ENCODE data around the gene NEK11.

The NEK11 gene

DNA sequence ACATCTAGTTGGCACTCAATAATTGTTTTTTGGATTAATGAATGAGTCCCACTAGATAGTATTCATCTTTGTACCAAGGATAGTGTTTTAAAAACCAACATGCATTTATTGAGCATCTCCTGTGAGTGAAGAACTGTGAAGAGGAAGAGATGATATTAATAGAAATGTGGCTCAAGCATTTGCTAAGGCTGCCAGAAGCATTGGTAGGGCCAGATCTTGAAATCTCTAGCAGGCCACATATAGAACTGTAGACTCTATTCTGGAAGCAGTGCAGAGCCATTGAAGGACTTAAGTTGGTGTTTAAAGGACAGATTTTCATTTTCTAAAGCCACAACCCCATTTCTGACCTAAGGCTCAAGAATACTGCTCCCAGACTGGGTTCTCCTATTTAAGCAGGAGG is 99.0 kb downstream of the NEK11 start:
- no peak overlapping the region for H3K27ac ChIP-seq (ENCODE audit: low read depth, low read length)
- H3K4me1 ChIP-seq (ENCODE audit: control insufficient read depth, insufficient read depth, low read length, unreplicated experiment) = no peaks in the 10 kb centered on the region
- H3K4me3 ChIP-seq (ENCODE audit: low read depth, low read length) = no peak overlapping the region
- no peaks in the 10 kb centered on the region for H3K36me3 ChIP-seq (ENCODE audit: insufficient read depth, low read length)
- no peaks in the 10 kb centered on the region for H3K79me2 ChIP-seq (ENCODE audit: control insufficient read depth, insufficient read depth, low read length, unreplicated experiment)
- H2AFZ ChIP-seq (ENCODE audit: low read length, unreplicated experiment) = no peak overlapping the region
- no peaks in the 10 kb centered on the region for H3K27me3 ChIP-seq (ENCODE audit: insufficient read depth, low read length)

DNA sequence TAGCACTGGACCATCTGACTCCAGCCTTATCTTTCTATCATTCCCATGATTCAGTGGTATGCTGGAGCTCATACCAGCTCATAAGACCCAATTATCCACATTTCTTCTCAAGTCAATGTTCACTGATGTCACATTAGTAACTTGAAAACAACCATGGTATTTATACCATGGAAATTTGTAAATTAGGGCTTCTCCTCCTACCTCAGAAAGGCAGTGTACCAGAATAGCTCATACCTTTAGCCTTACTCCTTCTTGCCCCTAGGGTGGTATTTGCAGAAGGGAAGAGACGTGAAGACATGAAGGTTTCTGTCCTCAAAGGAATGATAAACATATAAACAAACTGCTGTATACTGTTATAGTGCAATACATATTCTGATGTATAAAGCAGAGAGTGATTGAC is 114.2 kb downstream of the NEK11 start:
- Histone ChIP-seq H3K4me3 (ENCODE audit: low read depth, low read length) (no peak overlapping the region), H3K4me1 (ENCODE audit: control insufficient read depth, insufficient read depth, low read length, unreplicated experiment) (no peaks in the 10 kb centered on the region), H3K79me2 (ENCODE audit: control insufficient read depth, insufficient read depth, low read length, unreplicated experiment) (no peaks in the 10 kb centered on the region), H3K27me3 (ENCODE audit: insufficient read depth, low read length) (no peaks in the 10 kb centered on the region), H3K36me3 (ENCODE audit: insufficient read depth, low read length) (no peaks in the 10 kb centered on the region), H3K27ac (ENCODE audit: low read depth, low read length) (no peak overlapping the region), H2AFZ (ENCODE audit: low read length, unreplicated experiment) (no peak overlapping the region)

DNA sequence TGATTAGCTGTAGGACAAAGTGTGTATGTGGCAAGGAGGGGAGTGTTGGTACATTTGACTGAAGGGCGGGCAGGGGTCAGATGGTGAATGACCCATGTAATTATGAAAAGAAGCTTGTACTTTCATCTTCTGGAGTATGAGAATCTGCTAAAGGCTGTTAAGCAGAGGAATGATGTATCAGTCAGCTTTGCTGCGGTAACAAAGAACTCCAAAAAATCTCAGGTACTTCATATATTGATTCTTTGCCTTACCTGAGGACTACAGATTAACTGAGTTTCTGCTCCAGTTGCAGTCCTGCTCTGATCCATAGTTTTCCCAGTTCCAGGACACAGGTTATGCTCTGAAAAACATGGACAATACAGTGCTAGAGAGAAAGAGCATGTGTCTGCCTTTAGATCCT is 115.1 kb downstream of the NEK11 start:
- Histone ChIP-seq H3K36me3 (ENCODE audit: insufficient read depth, low read length) (no peaks in the 10 kb centered on the region), H3K79me2 (ENCODE audit: control insufficient read depth, insufficient read depth, low read length, unreplicated experiment) (no peaks in the 10 kb centered on the region), H3K27ac (ENCODE audit: low read depth, low read length) (no peak overlapping the region), H3K27me3 (ENCODE audit: insufficient read depth, low read length) (no peaks in the 10 kb centered on the region), H3K4me1 (ENCODE audit: control insufficient read depth, insufficient read depth, low read length, unreplicated experiment) (no peaks in the 10 kb centered on the region), H3K4me3 (ENCODE audit: low read depth, low read length) (no peak overlapping the region), H2AFZ (ENCODE audit: low read length, unreplicated experiment) (no peak overlapping the region)

DNA sequence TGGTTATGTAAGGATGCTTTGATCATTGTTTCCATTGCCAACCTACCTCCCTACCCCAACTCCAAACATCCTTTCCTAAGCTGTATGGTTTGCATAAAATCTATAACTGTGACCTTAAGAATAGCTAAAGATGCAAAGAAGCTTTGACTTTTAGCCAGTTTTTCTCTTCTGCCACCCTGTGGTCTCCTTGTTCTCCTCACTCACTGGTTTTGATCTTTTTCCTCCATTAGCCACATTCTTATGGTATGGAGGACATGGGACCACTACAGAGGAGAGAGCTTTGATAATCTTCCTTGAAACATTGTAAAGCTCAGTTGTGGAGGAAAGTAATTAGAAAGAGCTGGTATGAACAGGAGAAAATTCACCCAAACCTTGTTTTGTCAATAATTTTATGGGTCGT is 115.9 kb downstream of the NEK11 start:
- no peaks in the 10 kb centered on the region for H3K4me1 ChIP-seq (ENCODE audit: control insufficient read depth, insufficient read depth, low read length, unreplicated experiment)
- no peak overlapping the region for H3K27ac ChIP-seq (ENCODE audit: low read depth, low read length)

DNA sequence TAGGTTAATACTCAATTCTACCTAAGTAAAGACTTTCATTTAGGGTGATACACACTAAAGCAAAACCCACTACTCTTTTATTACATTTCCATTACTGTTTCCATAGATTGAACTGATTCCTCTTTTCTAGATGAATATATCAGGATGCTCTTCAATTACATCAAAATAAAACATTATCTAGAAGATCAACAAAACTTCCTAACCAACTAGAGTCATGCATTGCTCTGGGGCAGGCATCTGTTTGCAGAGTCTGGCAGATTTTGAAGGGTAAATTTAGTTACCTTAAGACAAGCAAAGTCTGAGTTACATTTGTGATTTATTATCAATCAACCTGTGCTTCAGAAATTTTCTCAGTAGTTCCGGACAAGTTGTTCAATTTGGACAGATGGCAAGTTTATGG is 117.1 kb downstream of the NEK11 start:
- no peaks in the 10 kb centered on the region for H3K27me3 ChIP-seq (ENCODE audit: insufficient read depth, low read length)
- no peak overlapping the region for H3K4me3 ChIP-seq (ENCODE audit: low read depth, low read length)
- H3K4me1 ChIP-seq (ENCODE audit: control insufficient read depth, insufficient read depth, low read length, unreplicated experiment) = no peaks in the 10 kb centered on the region
- no peaks in the 10 kb centered on the region for H3K36me3 ChIP-seq (ENCODE audit: insufficient read depth, low read length)
- H3K27ac ChIP-seq (ENCODE audit: low read depth, low read length) = no peak overlapping the region
- no peaks in the 10 kb centered on the region for H3K79me2 ChIP-seq (ENCODE audit: control insufficient read depth, insufficient read depth, low read length, unreplicated experiment)
- H2AFZ ChIP-seq (ENCODE audit: low read length, unreplicated experiment) = no peak overlapping the region

More for the DNA sequence above, 115.9 kb downstream of the NEK11 start:
- Histone ChIP-seq H3K27me3 (ENCODE audit: insufficient read depth, low read length) (no peaks in the 10 kb centered on the region), H2AFZ (ENCODE audit: low read length, unreplicated experiment) (no peak overlapping the region), H3K79me2 (ENCODE audit: control insufficient read depth, insufficient read depth, low read length, unreplicated experiment) (no peaks in the 10 kb centered on the region), H3K36me3 (ENCODE audit: insufficient read depth, low read length) (no peaks in the 10 kb centered on the region), H3K4me3 (ENCODE audit: low read depth, low read length) (no peak overlapping the region)

DNA sequence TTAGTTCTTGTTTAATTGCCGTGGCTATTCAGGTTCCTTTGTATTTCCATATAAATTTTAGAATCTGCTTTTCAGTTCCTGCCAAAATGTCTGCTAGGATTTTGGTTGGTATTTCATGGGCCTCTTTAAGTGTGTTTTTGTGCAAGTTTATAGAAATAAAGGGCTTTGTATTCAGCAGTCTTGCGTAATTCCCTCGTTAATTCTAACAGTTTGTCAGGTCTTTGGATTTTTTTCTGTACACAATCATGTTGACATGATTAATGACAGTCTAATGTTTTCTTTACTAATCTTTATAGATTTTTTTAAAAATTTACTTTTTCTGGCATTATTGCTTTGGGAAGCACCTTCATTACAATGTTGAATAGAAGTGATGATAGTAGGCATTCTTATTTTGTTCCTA is 120.9 kb downstream of the NEK11 start:
- Histone ChIP-seq H3K4me3 (ENCODE audit: low read depth, low read length) (no peak overlapping the region), H2AFZ (ENCODE audit: low read length, unreplicated experiment) (no peak overlapping the region), H3K79me2 (ENCODE audit: control insufficient read depth, insufficient read depth, low read length, unreplicated experiment) (no peaks in the 10 kb centered on the region)

DNA sequence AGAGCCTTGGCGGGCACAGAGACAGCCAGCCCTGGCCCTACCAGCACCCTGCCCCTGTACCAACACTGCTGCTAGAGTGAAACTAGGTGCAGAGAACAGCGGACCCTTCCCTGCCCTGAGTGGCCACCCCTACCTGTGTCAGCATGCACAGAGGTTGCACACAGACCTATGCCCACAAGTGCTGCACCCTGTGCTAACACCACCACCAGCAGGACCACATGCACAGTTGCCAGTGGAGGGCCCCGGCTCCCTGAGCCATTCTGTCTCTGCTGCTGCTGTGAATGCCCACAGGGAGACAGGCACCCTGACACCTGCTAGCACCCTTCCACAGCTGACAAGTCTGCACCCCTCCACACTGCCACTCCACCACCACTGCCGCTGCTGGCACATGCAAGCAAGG is 131.8 kb downstream of the NEK11 start:
- Histone ChIP-seq H2AFZ (ENCODE audit: low read length, unreplicated experiment) (no peak overlapping the region), H3K79me2 (ENCODE audit: control insufficient read depth, insufficient read depth, low read length, unreplicated experiment) (no peaks in the 10 kb centered on the region), H3K4me3 (ENCODE audit: low read depth, low read length) (no peak overlapping the region), H3K27ac (ENCODE audit: low read depth, low read length) (no peak overlapping the region), H3K4me1 (ENCODE audit: control insufficient read depth, insufficient read depth, low read length, unreplicated experiment) (no peaks in the 10 kb centered on the region), H3K36me3 (ENCODE audit: insufficient read depth, low read length) (no peaks in the 10 kb centered on the region), H3K27me3 (ENCODE audit: insufficient read depth, low read length) (no peaks in the 10 kb centered on the region)

More for the DNA sequence above, 120.9 kb downstream of the NEK11 start:
- no peaks in the 10 kb centered on the region for H3K27me3 ChIP-seq (ENCODE audit: insufficient read depth, low read length)
- no peaks in the 10 kb centered on the region for H3K36me3 ChIP-seq (ENCODE audit: insufficient read depth, low read length)
- no peak overlapping the region for H3K27ac ChIP-seq (ENCODE audit: low read depth, low read length)
- no peaks in the 10 kb centered on the region for H3K4me1 ChIP-seq (ENCODE audit: control insufficient read depth, insufficient read depth, low read length, unreplicated experiment)

DNA sequence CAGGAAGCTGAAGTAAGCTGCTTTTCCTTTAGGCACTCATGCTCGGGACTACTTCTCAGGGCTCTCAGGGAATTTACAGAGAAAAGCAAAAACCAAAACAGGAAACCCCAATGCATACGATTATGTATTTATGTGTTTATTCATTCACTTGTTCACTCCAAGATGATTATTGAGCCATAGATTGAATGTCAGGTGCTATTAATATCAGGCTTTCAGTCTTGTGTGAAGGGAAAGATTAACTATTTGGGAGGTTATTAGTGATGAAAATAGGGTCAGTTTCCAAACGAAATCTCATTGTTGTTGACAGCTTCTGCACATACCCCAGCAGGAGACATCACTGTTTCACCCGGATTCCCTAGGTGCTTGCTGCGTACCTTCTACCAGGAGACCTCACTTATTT is 135.8 kb downstream of the NEK11 start:
- Histone ChIP-seq H3K4me1 (ENCODE audit: control insufficient read depth, insufficient read depth, low read length, unreplicated experiment) (no peaks in the 10 kb centered on the region), H3K79me2 (ENCODE audit: control insufficient read depth, insufficient read depth, low read length, unreplicated experiment) (no peaks in the 10 kb centered on the region), H3K36me3 (ENCODE audit: insufficient read depth, low read length) (no peaks in the 10 kb centered on the region), H3K4me3 (ENCODE audit: low read depth, low read length) (no peak overlapping the region), H3K27me3 (ENCODE audit: insufficient read depth, low read length) (no peaks in the 10 kb centered on the region), H3K27ac (ENCODE audit: low read depth, low read length) (no peak overlapping the region), H2AFZ (ENCODE audit: low read length, unreplicated experiment) (no peak overlapping the region)

DNA sequence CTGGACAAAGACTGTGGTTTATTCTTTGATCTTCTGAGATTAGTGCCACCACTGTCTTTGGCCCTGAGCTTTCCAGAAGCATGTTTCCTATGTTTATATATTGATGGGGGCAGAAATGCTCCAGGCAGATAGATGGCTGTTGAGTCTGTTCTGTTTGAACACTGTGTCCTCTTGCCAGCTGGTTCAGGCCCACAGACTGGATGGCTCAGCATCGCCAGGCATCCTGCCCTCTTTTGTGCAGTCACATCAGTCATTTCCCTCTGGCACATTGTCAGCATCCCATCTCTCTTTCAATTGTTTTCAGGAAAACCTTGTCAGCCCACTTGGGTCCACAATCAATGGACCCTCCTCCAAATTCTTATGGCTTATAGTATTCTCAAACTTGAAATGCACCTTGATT is 141.2 kb downstream of the NEK11 start:
- no peaks in the 10 kb centered on the region for H3K36me3 ChIP-seq (ENCODE audit: insufficient read depth, low read length)
- no peak overlapping the region for H2AFZ ChIP-seq (ENCODE audit: low read length, unreplicated experiment)
- no peaks in the 10 kb centered on the region for H3K4me1 ChIP-seq (ENCODE audit: control insufficient read depth, insufficient read depth, low read length, unreplicated experiment)
- H3K4me3 ChIP-seq (ENCODE audit: low read depth, low read length) = no peak overlapping the region
- H3K27ac ChIP-seq (ENCODE audit: low read depth, low read length) = no peak overlapping the region
- no peaks in the 10 kb centered on the region for H3K79me2 ChIP-seq (ENCODE audit: control insufficient read depth, insufficient read depth, low read length, unreplicated experiment)
- H3K27me3 ChIP-seq (ENCODE audit: insufficient read depth, low read length) = no peaks in the 10 kb centered on the region

DNA sequence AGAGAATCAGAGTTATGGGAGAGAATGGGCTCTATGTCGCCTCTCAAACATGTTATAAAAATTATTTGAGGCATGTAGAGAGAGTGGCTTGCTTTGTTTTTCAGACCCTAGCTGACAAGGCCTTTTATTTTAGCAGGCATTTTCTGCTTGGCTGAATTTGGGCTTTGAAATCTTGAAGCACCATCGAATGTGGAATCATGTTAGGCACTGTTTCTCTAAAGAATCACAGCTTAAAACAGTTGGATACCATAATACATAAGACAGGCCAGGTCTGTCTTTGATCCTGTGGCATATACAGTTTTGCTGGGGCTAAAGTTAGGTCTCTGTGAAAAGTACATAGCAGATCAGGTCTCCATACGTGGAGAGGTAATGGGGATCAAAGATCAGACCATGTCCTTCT is 142.7 kb downstream of the NEK11 start:
- H3K36me3 ChIP-seq (ENCODE audit: insufficient read depth, low read length) = no peaks in the 10 kb centered on the region
- no peak overlapping the region for H3K4me3 ChIP-seq (ENCODE audit: low read depth, low read length)
- no peaks in the 10 kb centered on the region for H3K27me3 ChIP-seq (ENCODE audit: insufficient read depth, low read length)
- H3K4me1 ChIP-seq (ENCODE audit: control insufficient read depth, insufficient read depth, low read length, unreplicated experiment) = no peaks in the 10 kb centered on the region
- no peak overlapping the region for H2AFZ ChIP-seq (ENCODE audit: low read length, unreplicated experiment)
- no peaks in the 10 kb centered on the region for H3K79me2 ChIP-seq (ENCODE audit: control insufficient read depth, insufficient read depth, low read length, unreplicated experiment)
- no peak overlapping the region for H3K27ac ChIP-seq (ENCODE audit: low read depth, low read length)

DNA sequence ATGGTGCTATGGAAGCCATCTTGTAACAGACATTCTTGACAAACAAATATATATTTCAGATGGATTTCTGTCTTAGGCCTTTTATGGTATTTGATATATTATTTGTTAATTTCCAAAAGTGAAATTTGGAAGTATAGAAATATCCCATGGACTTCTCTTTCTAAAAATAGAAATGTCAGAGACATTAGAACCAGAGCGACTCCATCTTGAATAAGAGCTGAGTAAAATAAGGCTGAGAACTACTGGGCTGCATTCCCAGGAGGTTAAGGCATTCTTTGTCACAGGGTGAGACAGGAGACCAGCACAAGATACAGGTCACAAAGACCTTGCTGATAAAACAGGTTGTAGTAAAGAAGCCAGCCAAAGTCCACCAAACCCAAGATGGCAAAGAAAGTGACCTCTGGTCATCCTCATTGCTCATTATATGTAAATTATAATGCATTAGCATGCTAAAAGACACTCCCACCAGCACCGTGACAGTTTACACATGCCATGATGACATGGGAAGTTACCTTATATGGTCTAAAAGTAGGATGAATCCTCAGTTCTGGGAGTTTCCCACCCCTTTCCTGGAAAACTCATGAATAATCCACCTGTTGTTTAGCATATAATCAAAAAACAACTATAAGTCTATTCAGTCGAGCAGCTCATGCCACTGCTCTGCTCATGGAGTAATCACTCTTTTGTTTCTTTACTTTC is 146.0 kb downstream of the NEK11 start:
- H3K36me3 ChIP-seq (ENCODE audit: insufficient read depth, low read length) = no peaks in the 10 kb centered on the region
- no peaks in the 10 kb centered on the region for H3K79me2 ChIP-seq (ENCODE audit: control insufficient read depth, insufficient read depth, low read length, unreplicated experiment)
- H3K27me3 ChIP-seq (ENCODE audit: insufficient read depth, low read length) = no peaks in the 10 kb centered on the region
- H2AFZ ChIP-seq (ENCODE audit: low read length, unreplicated experiment) = no peak overlapping the region
- no peak overlapping the region for H3K27ac ChIP-seq (ENCODE audit: low read depth, low read length)
- no peak overlapping the region for H3K4me3 ChIP-seq (ENCODE audit: low read depth, low read length)
- no peaks in the 10 kb centered on the region for H3K4me1 ChIP-seq (ENCODE audit: control insufficient read depth, insufficient read depth, low read length, unreplicated experiment)
